Loucy (cell line): ENCODE measurements around the gene BRCC3.
A peak's percentile ranks its signal among the peaks of the same experiment; 100 is the strongest.

Experiments used
- H2AFZ ChIP-seq: fragments of 200-600 bp; sonication (generic); 2 replicates; pipeline ENCODE4 v1.6.0; 2016; ENCODE audit warnings: antibody characterized with exemption, mild to moderate bottlenecking, low read length, moderate library complexity
- H3F3A ChIP-seq: fragments of 200-600 bp; 2 replicates; pipeline ENCODE4 v1.6.0; 2016; ENCODE audit warnings: antibody characterized with exemption, low read depth, mild to moderate bottlenecking
- H3K27me3 ChIP-seq: fragments of 200-600 bp; sonication (generic); 2 replicates; pipeline ENCODE4 v1.6.1; 2014; ENCODE audit warnings: low read length, mild to moderate bottlenecking; ENCODE audit not compliant: insufficient read depth, poor library complexity, severe bottlenecking
- H3K36me3 ChIP-seq: fragments of 200-600 bp; sonication (generic); 2 replicates; pipeline ENCODE4 v1.6.1; 2016; ENCODE audit warnings: low read length; ENCODE audit not compliant: insufficient read depth
- H3K4me1 ChIP-seq: fragments of 200-600 bp; sonication (generic); 2 replicates; pipeline ENCODE4 v1.5.1; 2014; ENCODE audit warnings: low read length, mild to moderate bottlenecking; ENCODE audit not compliant: insufficient read depth, poor library complexity, severe bottlenecking
- H3K4me2 ChIP-seq: fragments of 200-600 bp; sonication (generic); 2 replicates; pipeline ENCODE4 v1.6.0; 2014; ENCODE audit warnings: antibody characterized with exemption, low read length, low read depth, mild to moderate bottlenecking; ENCODE audit not compliant: poor library complexity, severe bottlenecking
- H3K4me3 ChIP-seq: fragments of 200-600 bp; sonication (generic); 2 replicates; pipeline ENCODE4 v1.5.1; 2014; ENCODE audit warnings: low read length, mild to moderate bottlenecking, mixed read lengths; ENCODE audit not compliant: poor library complexity, severe bottlenecking
- H3K79me2 ChIP-seq: fragments of 200-600 bp; sonication (generic); 2 replicates; pipeline ENCODE4 v1.6.1; 2014; ENCODE audit warnings: low read length; ENCODE audit not compliant: insufficient read depth
- H3K9ac ChIP-seq: fragments of 200-600 bp; sonication (generic); 2 replicates; pipeline ENCODE4 v1.6.0; 2014; ENCODE audit warnings: mild to moderate bottlenecking, low read depth, low read length, moderate library complexity; ENCODE audit not compliant: poor library complexity, severe bottlenecking
- H3K9me2 ChIP-seq: fragments of 200-600 bp; sonication (generic); replicated peaks from 2 replicates; pipeline ENCODE4 v1.6.1; 2016; ENCODE audit warnings: low read depth, low read length, mixed read lengths
- H3K9me3 ChIP-seq: fragments of 200-600 bp; sonication (generic); 2 replicates; pipeline ENCODE4 v1.6.1; 2014; ENCODE audit warnings: mild to moderate bottlenecking, antibody characterized with exemption, low read length, low read depth; ENCODE audit not compliant: insufficient read depth
- H4K20me1 ChIP-seq: fragments of 200-600 bp; sonication (generic); 2 replicates; pipeline ENCODE4 v1.6.0; 2014; ENCODE audit warnings: antibody characterized with exemption, low read length, mild to moderate bottlenecking; ENCODE audit not compliant: insufficient read depth, poor library complexity, severe bottlenecking
- EZH2phosphoT487 ChIP-seq: fragments of 200-600 bp; IDR thresholded peaks from 2 replicates; pipeline ENCODE4 v1.6.1; 2018; ENCODE audit warnings: antibody characterized with exemption, mild to moderate bottlenecking, moderate library complexity, borderline replicate concordance
- TF ChIP-seq, protein P1 (sequence below): fragments of 200-600 bp; sonication (generic); conservative IDR thresholded peaks from 2 replicates; pipeline ENCODE4 v1.5.1; 2014; ENCODE audit warnings: mild to moderate bottlenecking, antibody characterized with exemption, low read length

The BRCC3 gene

DNA sequence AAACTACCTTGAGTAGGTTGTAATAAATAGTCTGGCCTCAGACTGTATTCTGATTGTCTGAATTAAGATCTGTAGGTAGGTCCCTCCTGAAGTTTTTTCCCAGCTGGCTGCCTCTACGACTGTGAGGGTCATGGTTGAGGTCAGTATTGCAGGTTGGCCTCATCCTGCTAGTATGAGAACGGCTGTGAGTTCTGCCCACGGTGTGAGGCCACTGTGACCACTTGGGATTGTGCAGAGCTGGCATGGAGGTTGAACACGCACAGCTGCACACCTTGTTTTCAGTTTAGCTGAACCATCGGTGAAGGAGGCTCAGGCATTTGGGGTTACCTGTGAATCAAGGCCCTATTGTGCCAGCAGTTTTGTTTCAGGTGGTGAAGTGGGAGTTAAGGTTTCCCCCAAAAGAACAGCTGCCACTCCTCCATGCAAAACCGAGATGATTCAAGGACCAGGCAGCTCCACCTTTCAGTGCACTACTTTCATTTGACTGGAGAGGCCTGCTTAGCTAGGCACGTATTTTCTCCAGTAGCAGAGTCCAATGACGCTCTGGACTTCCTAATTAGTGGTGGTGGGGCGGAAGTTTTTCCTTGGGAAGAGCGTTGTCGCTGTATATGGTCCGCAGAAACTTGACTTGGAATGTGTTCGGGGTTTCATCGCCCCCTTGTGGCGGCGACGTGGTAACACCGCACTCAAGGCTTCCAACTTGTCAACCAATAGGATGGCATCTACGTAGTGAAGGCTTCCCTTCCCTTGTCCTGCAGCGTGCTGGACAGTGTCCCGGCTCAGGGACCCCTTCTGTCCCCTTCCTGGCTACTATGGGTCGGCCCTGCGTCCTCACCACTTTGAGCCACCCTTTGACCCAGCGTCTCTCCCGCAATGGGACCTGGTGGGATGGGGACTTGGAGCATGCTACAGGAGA, 14.2 kb upstream of the BRCC3 start:
- Histone ChIP-seq H3K9me3 (no peaks in the 10 kb centered on the region), H4K20me1 (no peaks in the 10 kb centered on the region), H3K4me3 (no peak overlapping the region), H3K36me3 (peaks cover 6% of the 10 kb centered on the region; the same call in 1 of the 2 replicates), H3K4me2 (peak overlapping the region; percentile 41), H3K4me1 (peaks cover 8% of the 10 kb centered on the region), H3K9ac (peak overlapping the region; percentile 12), H3K9me2 (no peaks in the 10 kb centered on the region), H3K79me2 (no peaks in the 10 kb centered on the region), H3K27me3 (no peaks in the 10 kb centered on the region), H2AFZ (no peak overlapping the region), H3F3A (no peaks in the 10 kb centered on the region)
- TF ChIP-seq, protein P1, sequence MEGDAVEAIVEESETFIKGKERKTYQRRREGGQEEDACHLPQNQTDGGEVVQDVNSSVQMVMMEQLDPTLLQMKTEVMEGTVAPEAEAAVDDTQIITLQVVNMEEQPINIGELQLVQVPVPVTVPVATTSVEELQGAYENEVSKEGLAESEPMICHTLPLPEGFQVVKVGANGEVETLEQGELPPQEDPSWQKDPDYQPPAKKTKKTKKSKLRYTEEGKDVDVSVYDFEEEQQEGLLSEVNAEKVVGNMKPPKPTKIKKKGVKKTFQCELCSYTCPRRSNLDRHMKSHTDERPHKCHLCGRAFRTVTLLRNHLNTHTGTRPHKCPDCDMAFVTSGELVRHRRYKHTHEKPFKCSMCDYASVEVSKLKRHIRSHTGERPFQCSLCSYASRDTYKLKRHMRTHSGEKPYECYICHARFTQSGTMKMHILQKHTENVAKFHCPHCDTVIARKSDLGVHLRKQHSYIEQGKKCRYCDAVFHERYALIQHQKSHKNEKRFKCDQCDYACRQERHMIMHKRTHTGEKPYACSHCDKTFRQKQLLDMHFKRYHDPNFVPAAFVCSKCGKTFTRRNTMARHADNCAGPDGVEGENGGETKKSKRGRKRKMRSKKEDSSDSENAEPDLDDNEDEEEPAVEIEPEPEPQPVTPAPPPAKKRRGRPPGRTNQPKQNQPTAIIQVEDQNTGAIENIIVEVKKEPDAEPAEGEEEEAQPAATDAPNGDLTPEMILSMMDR: peak; percentile 64
- no peak for TF ChIP-seq EZH2phosphoT487

DNA sequence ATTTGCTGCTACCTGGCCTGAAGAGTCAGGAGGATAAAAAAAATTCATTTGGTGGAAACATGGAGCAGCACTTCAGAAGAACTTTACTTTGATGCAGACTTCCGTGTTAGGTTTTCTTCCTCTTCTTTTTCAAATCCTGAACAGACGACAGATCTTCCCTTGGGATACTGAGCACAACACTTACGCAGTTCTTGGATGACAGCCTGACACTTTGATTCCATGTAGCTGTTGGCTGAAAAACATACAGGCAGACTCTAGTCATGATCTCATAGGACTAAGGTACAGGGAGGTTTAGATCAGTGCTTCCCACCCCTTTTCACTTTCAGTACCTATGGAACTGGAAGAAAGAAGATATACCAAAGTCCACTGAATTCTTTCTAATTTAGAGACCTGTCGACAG, 9.5 kb upstream of the BRCC3 start:
- H3K79me2 ChIP-seq: no peaks in the 10 kb centered on the region
- H3K9ac ChIP-seq: no peak overlapping the region
- TF ChIP-seq, protein P1: no peak
- no peak for TF ChIP-seq EZH2phosphoT487
- H3K4me2 ChIP-seq: no peak overlapping the region
- no peak overlapping the region for H3K4me3 ChIP-seq
- no peaks in the 10 kb centered on the region for H3K9me2 ChIP-seq
- no peaks in the 10 kb centered on the region for H3K27me3 ChIP-seq
- H3K36me3 ChIP-seq: no peaks in the 10 kb centered on the region; the same call in 1 of the 2 replicates
- H4K20me1 ChIP-seq: no peaks in the 10 kb centered on the region
- no peak overlapping the region for H2AFZ ChIP-seq
- no peaks in the 10 kb centered on the region for H3F3A ChIP-seq
- no peaks in the 10 kb centered on the region for H3K9me3 ChIP-seq
- peaks cover 5% of the 10 kb centered on the region for H3K4me1 ChIP-seq

DNA sequence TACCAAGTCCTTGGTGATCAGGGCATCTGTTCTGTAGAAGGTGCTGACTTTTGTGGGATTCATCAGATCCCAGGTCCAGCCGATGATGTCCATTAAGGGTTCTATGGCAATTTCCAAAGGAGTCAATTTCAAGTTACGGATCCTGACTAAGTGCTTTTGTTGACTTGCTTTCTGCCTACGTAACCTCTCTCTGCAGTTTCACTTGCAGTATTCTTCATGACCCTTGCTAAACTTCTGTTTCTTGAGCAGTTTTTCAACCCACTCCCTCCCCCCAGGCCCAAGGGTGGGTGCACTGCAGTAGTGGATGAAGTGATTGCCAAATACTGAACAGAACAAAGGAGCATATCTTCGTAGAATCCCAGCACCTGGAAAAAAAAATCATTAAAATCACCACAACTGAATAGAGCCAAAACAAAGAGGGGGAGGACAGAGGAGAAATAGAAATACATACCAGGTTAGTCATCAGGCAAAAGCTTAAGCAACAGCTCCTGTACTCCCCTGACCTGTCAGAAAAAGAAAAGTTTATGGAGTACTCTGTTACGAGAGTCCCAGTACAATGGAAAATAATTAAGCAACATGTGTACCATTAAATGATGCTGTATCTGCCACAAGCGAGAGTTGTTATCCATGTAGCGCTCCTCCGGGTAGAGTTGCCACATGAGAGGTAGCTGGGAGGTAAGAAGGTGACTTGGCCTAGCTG, 6.1 kb upstream of the BRCC3 start:
- Histone ChIP-seq H4K20me1 (no peaks in the 10 kb centered on the region), H3K9me3 (no peaks in the 10 kb centered on the region), H3K79me2 (peaks cover 21% of the 10 kb centered on the region), H3K4me3 (no peak overlapping the region), H3F3A (no peaks in the 10 kb centered on the region), H2AFZ (no peak overlapping the region), H3K9ac (no peak overlapping the region), H3K36me3 (no peaks in the 10 kb centered on the region; the same call in 1 of the 2 replicates), H3K4me1 (peaks cover 21% of the 10 kb centered on the region), H3K4me2 (no peak overlapping the region), H3K9me2 (no peaks in the 10 kb centered on the region), H3K27me3 (no peaks in the 10 kb centered on the region)
- no peak for TF ChIP-seq EZH2phosphoT487
- TF ChIP-seq, protein P1: no peak
